PC-9 (cell line): ENCODE measurements around the gene CAPRIN1. TPM values are rescaled to one million over a fixed set of nuclear protein-coding genes. Genes with fewer than 3 reads are reported as not detected.
"Not testable (repeated sequence)": the region's sequence is repeated elsewhere in the genome, so short reads cannot be mapped to it uniquely, and the experiment has no call there.

Source experiments
- BruUV-seq: library from RNA; stranded (reverse); fragments of 400-500 nt; replicated peaks from 2 replicates; lab custom pipeline; 2021; lab: Mats Ljungman, UMichigan
- CTCF ChIA-PET: fragments of 300-600 bp; sonication (Branson Sonifier 250); formaldehyde crosslinking; loops from one replicate; lab custom pipeline; 2022; ENCODE audit warnings: antibody characterized with exemption; lab: Charles Lee
- POLR2A ChIA-PET: fragments of 300-600 bp; sonication (Branson Sonifier 250); formaldehyde crosslinking; loops from one replicate; lab custom pipeline; 2022; ENCODE audit warnings: antibody characterized with exemption; ENCODE audit not compliant: unreplicated experiment; lab: Charles Lee
- DNase-seq, 2 experiments: peaks; one replicate each; pipeline versions ENCODE4 v3.0.0 to v3.0.0-alpha.2; 2015 to 2022; ENCODE audit warnings: mixed read lengths in 1 of 2
- H2AFZ ChIP-seq: fragments of 200-600 bp; sonication (generic); 2 replicates; pipeline ENCODE4 v1.8.1; 2017; ENCODE audit warnings: antibody characterized with exemption
- H3F3A ChIP-seq: fragments of 200-600 bp; sonication (generic); 2 replicates; pipeline ENCODE4 v1.8.1; 2017; ENCODE audit warnings: antibody characterized with exemption, mild to moderate bottlenecking, low read depth; ENCODE audit not compliant: insufficient read depth
- H3K27ac ChIP-seq: fragments of 200-600 bp; sonication (generic); 2 replicates; pipeline ENCODE4 v1.6.1; 2016; ENCODE audit warnings: mixed run types
- H3K27me3 ChIP-seq: fragments of 200-600 bp; sonication (generic); 2 replicates; pipeline ENCODE4 v1.6.1; 2016; ENCODE audit warnings: low read depth, mixed run types; ENCODE audit not compliant: insufficient read depth
- H3K36me3 ChIP-seq: fragments of 200-600 bp; sonication (generic); 2 replicates; pipeline ENCODE4 v1.6.1; 2016; ENCODE audit warnings: low read depth, mixed run types
- H3K4me1 ChIP-seq: fragments of 200-600 bp; sonication (generic); replicated peaks from 2 replicates; pipeline ENCODE4 v1.6.1; 2016; ENCODE audit warnings: mixed run types; ENCODE audit not compliant: insufficient read depth
- H3K4me2 ChIP-seq: fragments of 200-600 bp; sonication (generic); 2 replicates; pipeline ENCODE4 v1.6.1; 2017; ENCODE audit warnings: mixed run types
- H3K4me3 ChIP-seq: fragments of 200-600 bp; sonication (generic); 2 replicates; pipeline ENCODE4 v1.6.1; 2016; ENCODE audit warnings: mixed run types
- H3K79me2 ChIP-seq: fragments of 200-600 bp; sonication (generic); 2 replicates; pipeline ENCODE4 v1.6.1; 2017; ENCODE audit warnings: low read depth, mixed run types
- H3K9me2 ChIP-seq: fragments of 200-600 bp; sonication (generic); 2 replicates; pipeline ENCODE4 v1.8.1; 2017; ENCODE audit warnings: mild to moderate bottlenecking; ENCODE audit not compliant: insufficient read depth
- H3K9me3 ChIP-seq: fragments of 200-600 bp; sonication (generic); 2 replicates; pipeline ENCODE4 v1.8.1; 2016; ENCODE audit warnings: low read depth; ENCODE audit not compliant: insufficient read depth
- H4K20me1 ChIP-seq: fragments of 200-600 bp; sonication (generic); 2 replicates; pipeline ENCODE4 v1.8.1; 2017; ENCODE audit not compliant: insufficient read depth
- EZH2 ChIP-seq: fragments of 200-600 bp; sonication (generic); IDR thresholded peaks from 2 replicates; pipeline ENCODE4 v1.8.0; 2017; ENCODE audit warnings: antibody characterized with exemption, low read depth
- intact Hi-C: fragments of 100-400 bp; cut with micrococcal nuclease; formaldehyde crosslinking; loops from one replicate; pipeline ENCODE4 v1.10.0; 2022; ENCODE audit not compliant: unreplicated experiment
- total RNA-seq: library from RNA; stranded (reverse); gene quantifications from 2 replicates; pipeline ENCODE4 v1.2.3, GENCODE V29; 2021
- TF ChIP-seq, protein P1 (sequence below): fragments of 200-600 bp; sonication (generic); conservative IDR thresholded peaks from 2 replicates; pipeline ENCODE4 v1.6.1; 2017; ENCODE audit warnings: mixed run types, antibody characterized with exemption, mild to moderate bottlenecking, moderate library complexity

CAPRIN1 gene
- total RNA-seq, 1 experiment from 2014 or later = 289 TPM

- peaks cover 96% of the 10 kb centered on the region for H4K20me1 ChIP-seq
- H2AFZ ChIP-seq = no peak overlapping the region
- ChIA-PET POLR2A (interaction anchor here (0.6 kb wide), 1 partner anchor 21 kb away, joined by 3 read pairs; no protein-coding TSS in a partner anchor), CTCF (no interaction called here)
- BruUV-seq = no TSS peak
- H3K4me2 ChIP-seq = no peak overlapping the region
- H3K9me3 ChIP-seq = no peaks in the 10 kb centered on the region
- TF ChIP-seq, protein P1, sequence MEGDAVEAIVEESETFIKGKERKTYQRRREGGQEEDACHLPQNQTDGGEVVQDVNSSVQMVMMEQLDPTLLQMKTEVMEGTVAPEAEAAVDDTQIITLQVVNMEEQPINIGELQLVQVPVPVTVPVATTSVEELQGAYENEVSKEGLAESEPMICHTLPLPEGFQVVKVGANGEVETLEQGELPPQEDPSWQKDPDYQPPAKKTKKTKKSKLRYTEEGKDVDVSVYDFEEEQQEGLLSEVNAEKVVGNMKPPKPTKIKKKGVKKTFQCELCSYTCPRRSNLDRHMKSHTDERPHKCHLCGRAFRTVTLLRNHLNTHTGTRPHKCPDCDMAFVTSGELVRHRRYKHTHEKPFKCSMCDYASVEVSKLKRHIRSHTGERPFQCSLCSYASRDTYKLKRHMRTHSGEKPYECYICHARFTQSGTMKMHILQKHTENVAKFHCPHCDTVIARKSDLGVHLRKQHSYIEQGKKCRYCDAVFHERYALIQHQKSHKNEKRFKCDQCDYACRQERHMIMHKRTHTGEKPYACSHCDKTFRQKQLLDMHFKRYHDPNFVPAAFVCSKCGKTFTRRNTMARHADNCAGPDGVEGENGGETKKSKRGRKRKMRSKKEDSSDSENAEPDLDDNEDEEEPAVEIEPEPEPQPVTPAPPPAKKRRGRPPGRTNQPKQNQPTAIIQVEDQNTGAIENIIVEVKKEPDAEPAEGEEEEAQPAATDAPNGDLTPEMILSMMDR = no peak
- TF ChIP-seq EZH2 = no peak
- H3K36me3 ChIP-seq = peaks cover 34% of the 10 kb centered on the region
- H3K79me2 ChIP-seq = peaks cover 98% of the 10 kb centered on the region
- peaks cover 64% of the 10 kb centered on the region for H3F3A ChIP-seq
- peak overlapping the region; percentile 26; the same call in 1 of the 2 replicates for H3K27ac ChIP-seq
- intact Hi-C loops = no loop called here
- no peak overlapping the region for H3K4me3 ChIP-seq
- H3K9me2 ChIP-seq = no peaks in the 10 kb centered on the region
- no peaks in the 10 kb centered on the region for H3K27me3 ChIP-seq
- peaks cover 3% of the 10 kb centered on the region for H3K4me1 ChIP-seq
- no peak for DNase-seq
Measured at GRCh38 chr11:34067383-34068065, 16.0 kb downstream of the CAPRIN1 start.

- CTCF ChIA-PET = no interaction called here
- DNase-seq = no peak
- Histone ChIP-seq H3K27ac (peak overlapping the region; percentile 26; the same call in 1 of the 2 replicates), H3K27me3 (no peaks in the 10 kb centered on the region), H3K79me2 (peaks cover 98% of the 10 kb centered on the region), H3F3A (peaks cover 64% of the 10 kb centered on the region), H2AFZ (no peak overlapping the region), H3K4me1 (peaks cover 9% of the 10 kb centered on the region), H3K9me3 (no peaks in the 10 kb centered on the region), H4K20me1 (peaks cover 96% of the 10 kb centered on the region), H3K36me3 (peaks cover 37% of the 10 kb centered on the region), H3K9me2 (no peaks in the 10 kb centered on the region), H3K4me2 (no peak overlapping the region), H3K4me3 (no peak overlapping the region)
- no peak for TF ChIP-seq EZH2
- TF ChIP-seq, protein P1 = no peak
- no TSS peak for BruUV-seq
- intact Hi-C loops = no loop called here
- POLR2A ChIA-PET = no interaction called here
Measured at GRCh38 chr11:34068111-34068510, 16.6 kb downstream of the CAPRIN1 start.

DNA sequence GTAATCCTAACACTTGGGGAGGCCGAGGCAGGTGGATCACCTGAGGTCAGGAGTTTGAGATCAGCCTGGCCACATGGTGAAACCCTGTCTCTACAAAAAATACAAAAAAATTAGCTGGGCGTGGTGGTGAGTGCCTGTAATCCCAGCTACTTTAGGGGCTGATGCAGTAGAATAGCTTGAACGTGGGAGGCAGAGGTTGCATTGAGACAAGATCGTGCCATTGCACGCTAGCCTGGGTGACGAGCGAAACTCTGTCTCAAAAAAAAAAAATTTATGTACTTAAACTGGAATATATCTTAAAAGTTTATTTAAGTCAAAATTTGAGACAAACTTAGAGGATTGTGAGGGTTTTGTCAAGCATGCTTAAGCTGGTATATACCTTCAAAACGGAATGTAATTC, 19.8 kb downstream of the CAPRIN1 start:
- peaks cover 38% of the 10 kb centered on the region for H3K36me3 ChIP-seq
- peaks cover 93% of the 10 kb centered on the region for H3K79me2 ChIP-seq
- H2AFZ ChIP-seq, H3K4me2 ChIP-seq, H3K27me3 ChIP-seq, BruUV-seq, intact Hi-C loops, H3K9me3 ChIP-seq, H3K4me3 ChIP-seq, DNase-seq, H3K9me2 ChIP-seq, POLR2A ChIA-PET: not testable (repeated sequence)
- H4K20me1 ChIP-seq = peaks cover 84% of the 10 kb centered on the region
- 0 out of 2 replicates have a peak overlapping the region, but pooled peaks have one; percentile 17 for H3K27ac ChIP-seq
- H3K4me1 ChIP-seq = peaks cover 41% of the 10 kb centered on the region
- CTCF ChIA-PET = interaction anchor here (0.7 kb wide), 1 partner anchor 74 kb away, joined by 6 read pairs; no protein-coding TSS in a partner anchor
- H3F3A ChIP-seq = peaks cover 72% of the 10 kb centered on the region
